AG10803 (cell line): ENCODE measurements around the gene SSBP4.

Experiments
- DNase-seq: peaks from one replicate; pipeline ENCODE4 v3.0.0; 2010; ENCODE audit warnings: low read depth
- H3K4me3 ChIP-seq: 2 replicates; pipeline ENCODE4 v1.5.1; 2011; ENCODE audit warnings: mild to moderate bottlenecking, low read length, control low read depth
- TF ChIP-seq, protein P1 (sequence below): conservative IDR thresholded peaks from 2 replicates; pipeline ENCODE4 v1.5.1; 2011; ENCODE audit warnings: mild to moderate bottlenecking, low read length, control low read depth, inconsistent platforms

Gene SSBP4

GRCh38 chr19:18440936-18441803 is 22.0 kb downstream of the SSBP4 start:
- H3K4me3 ChIP-seq, result no peak overlapping the region
- no peak for DNase-seq
- TF ChIP-seq, protein P1, sequence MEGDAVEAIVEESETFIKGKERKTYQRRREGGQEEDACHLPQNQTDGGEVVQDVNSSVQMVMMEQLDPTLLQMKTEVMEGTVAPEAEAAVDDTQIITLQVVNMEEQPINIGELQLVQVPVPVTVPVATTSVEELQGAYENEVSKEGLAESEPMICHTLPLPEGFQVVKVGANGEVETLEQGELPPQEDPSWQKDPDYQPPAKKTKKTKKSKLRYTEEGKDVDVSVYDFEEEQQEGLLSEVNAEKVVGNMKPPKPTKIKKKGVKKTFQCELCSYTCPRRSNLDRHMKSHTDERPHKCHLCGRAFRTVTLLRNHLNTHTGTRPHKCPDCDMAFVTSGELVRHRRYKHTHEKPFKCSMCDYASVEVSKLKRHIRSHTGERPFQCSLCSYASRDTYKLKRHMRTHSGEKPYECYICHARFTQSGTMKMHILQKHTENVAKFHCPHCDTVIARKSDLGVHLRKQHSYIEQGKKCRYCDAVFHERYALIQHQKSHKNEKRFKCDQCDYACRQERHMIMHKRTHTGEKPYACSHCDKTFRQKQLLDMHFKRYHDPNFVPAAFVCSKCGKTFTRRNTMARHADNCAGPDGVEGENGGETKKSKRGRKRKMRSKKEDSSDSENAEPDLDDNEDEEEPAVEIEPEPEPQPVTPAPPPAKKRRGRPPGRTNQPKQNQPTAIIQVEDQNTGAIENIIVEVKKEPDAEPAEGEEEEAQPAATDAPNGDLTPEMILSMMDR, result no peak

- H3K4me3 ChIP-seq, result no peak overlapping the region
- DNase-seq, result no peak
- TF ChIP-seq, protein P1, result no peak
Observed at GRCh38 chr19:18441804-18442788, 22.9 kb downstream of the SSBP4 start.

DNA sequence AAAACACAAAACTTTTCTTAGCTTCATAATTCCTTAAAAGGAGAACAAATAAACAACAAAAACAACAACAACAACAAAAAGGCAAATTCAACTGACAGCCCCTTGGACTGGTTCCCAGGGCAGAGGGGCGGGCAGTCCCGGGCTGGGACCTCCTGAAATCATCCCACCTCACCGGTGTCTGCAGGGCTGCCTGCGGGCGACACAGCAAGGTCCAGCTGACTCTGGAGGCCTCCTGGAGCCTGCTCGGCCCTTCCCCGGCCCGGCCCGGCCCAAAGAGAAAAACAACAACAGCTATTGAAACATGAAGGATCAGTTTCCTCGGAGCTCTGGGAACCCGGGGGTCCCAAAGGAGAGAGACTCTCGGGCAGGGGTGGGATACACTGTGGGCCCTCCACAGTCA is 23.7 kb downstream of the SSBP4 start:
- no peak for DNase-seq
- no peak overlapping the region for H3K4me3 ChIP-seq
- TF ChIP-seq, protein P1, result no peak

DNA sequence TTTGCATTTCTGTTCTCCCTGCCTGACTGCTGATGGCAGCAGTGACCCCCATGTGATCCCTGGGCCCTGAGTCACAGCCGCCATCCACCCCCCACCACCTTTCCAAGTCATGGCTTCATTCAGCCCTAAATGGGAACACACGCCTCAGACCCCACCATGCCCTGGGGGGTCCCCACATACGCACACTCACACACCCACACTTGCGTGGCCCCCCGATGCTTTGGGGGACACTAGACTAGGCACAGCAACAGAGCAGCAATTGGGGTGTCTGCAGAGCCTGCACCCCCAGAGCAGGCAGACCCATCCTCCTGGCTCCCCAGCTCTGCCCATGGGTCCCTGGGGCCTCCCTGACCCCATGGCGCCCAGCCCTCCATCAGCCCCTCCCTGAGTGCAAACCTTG is 24.2 kb downstream of the SSBP4 start:
- DNase-seq, result no peak
- TF ChIP-seq, protein P1, result no peak
- H3K4me3 ChIP-seq, result no peak overlapping the region

DNA sequence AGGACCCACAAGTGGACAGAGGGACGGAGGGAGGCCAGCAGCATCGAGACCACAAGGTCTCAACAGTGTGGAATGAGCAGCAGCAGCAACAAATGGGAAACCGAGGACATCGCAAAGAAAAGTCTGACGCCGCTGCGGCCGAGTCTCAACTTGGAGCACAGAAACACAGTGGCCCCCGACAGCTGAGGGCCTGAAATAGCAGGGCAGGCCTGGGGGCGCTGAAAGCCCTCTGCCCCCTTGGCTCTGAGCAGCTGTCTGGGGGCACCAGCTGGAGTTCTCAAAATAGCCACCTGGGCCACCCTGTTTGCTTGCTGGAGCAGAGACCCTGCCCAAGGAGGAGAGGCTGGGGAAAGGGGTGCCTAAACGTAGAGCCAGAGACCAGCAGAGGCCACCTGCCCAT is 24.6 kb downstream of the SSBP4 start:
- H3K4me3 ChIP-seq, result no peak overlapping the region
- DNase-seq, result no peak
- TF ChIP-seq, protein P1, result no peak

DNA sequence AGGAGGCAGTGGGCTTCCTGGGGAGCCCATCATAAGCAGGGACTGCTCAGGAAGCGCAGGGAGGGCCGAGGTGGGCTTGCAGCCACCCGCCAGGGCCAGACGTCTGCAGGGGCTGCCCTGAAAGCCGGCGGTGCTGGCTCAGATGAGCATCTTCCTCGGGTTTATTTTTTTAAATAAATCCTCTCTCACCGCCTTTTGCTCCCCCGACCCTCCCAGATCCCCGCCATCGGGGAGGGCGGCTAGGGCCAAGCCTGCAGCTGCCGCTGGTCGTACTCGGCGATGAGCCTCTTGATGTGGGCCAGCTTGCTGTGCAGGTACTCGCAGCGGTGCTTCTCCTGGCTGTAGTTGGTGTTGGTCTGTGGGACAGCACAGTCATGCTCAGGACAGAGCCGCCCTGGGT is 25.3 kb downstream of the SSBP4 start:
- DNase-seq, result no peak
- TF ChIP-seq, protein P1, result no peak
- H3K4me3 ChIP-seq, result no peak overlapping the region
